NCI-H128 (cell line): ENCODE data around the gene TBXAS1.

Source experiments
- DNase-seq: peaks from one replicate; lab custom pipeline; 2025; ENCODE audit not compliant: unreplicated experiment; lab: John Stamatoyannopoulos, UW

Gene TBXAS1

DNA sequence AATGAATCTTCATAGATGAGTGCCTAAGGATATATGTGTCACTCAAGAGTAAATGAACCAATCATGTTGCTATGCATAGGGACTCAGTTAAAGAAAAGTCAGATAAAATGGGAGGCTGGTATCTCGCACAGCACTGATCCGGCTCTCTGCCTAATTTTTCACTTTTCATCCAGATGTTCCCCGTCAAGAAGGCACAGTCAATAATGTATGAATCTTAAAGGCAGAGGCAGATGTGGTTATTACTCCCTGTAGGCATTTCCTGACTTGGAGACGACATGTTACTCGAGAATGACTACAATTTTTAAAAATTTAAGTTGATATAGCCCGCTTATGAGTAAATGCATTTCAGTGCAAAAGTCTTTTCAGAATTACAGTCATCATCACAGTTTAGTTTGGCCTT, 113.6 kb downstream of the TBXAS1 start:
- DNase-seq: no peak

DNA sequence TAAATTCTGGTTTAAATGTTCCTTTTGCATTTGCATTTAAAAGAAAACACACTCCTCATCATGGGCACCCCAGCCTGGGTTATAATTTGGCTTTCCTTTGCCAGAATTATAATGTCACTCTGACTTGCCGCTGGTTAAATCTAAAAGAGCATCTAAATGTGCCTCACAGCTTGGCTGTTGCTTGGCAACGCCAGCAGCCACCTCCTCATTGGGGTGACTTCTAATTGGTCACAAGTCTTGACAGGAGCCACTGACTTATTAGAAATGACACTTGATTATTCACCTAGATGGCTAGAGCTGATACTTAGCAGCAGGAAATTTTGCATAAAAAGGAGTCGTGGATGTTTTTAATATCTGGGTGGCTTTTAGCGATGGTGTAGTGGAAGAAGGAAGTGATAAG, 114.3 kb downstream of the TBXAS1 start:
- no peak for DNase-seq

DNA sequence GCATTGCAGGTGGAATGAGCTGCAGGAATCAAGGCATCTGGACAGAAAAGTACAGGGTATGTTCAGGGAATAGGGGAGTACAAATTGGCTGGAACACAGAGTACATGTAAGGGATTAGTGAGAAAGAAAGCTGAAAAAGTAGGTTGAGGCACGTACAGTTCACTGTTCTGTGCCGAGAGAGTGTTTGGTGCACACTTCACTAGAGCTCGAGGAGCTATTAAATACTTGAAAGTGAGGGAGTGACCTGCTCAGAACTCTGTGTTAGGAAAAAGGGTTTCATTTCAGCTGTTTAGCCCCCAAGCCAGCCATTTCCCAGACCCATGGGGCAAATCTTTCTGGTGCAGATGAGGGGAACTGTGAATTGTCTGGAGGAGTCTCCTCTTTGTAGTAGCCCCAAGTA, 115.2 kb downstream of the TBXAS1 start:
- no peak for DNase-seq

DNA sequence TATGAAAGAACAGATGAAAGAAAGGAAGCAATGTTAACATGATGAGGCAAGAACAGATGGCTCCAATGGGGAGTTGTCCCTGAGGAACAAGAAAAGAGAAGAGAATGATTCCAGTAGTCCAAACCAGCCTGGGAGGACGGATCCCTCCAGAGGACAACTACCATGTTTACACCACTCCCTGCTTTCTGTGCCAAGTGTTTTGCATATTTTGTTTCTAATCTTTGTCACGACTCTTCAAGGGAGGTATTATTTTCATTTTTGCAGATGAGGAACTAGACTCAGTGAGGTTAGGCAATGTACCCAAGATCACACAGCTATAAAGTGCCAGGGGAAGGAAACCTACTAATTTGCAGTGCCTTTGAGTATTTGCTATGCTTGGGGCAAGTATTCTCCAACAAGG, 117.5 kb downstream of the TBXAS1 start:
- no peak for DNase-seq

DNA sequence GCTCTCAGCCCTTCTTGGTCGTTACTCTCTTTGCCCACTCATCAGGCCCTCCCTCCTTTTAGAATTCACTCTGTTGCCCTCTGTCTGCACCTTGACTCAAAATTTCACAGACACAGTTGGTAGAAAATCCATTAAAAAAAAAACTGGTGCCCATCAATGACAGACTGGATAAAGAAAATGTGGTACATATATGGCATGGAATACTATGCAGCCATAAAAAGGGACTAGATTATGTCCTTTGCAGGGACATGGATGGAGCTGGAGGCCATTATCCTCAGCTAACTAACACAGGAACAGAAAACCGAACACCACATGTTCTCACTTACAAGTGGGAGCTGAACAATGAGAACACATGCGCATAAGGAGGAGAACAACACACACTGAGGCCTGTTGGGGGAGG, 118.0 kb downstream of the TBXAS1 start:
- DNase-seq: no peak

DNA sequence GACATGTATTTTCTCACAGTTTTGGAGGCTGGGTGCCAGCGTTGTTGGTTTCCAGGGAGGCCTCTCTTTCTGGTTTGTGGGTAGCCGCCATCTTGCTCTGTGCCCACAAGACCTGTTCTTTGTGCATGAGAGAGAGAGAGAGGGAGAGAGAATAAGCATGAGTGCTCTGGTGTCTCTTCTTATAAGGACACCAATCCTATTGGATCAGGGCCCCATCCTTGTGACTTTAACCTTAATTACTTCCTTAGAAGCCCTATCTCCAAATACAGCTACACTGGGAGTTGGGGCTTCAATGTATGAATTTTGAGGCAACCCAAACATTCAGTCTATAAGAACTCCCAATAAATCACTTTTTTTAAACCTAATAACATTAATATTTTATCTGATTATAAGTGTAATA, 119.1 kb downstream of the TBXAS1 start:
- no peak for DNase-seq

DNA sequence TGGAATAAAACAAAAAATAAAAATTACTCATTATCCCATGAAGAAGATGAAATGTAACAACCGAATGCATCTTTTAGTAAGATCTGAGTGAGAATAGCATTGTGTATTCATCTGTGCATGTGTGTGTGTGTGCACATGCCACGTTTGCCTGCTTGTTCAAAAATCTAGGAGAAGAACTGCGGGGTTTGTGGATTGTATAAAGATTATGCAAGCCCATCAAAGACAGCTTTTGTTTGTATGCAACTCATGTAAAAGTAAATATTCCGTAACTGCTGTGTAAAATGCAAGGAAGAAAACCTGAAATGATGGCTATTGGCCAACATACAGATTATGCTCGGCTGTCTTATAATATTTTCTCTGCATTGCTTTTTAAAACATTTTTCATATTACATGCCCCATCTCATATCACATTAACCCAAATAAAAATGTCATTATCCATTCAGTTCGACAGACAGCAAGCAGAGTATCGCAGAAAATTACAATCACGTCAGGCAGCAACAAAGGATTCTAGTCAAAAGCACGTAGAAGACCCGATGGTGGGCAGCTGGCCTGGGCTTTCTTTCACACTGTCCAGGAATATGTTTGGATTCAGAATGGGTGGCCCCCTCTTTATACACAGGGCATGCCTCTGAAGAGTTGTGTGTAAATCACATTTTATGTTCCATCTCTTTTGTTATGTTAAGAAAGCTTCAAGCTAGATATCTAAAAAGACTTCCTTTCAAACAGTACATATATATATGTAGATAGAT, 119.7 kb downstream of the TBXAS1 start:
- DNase-seq: no peak

DNA sequence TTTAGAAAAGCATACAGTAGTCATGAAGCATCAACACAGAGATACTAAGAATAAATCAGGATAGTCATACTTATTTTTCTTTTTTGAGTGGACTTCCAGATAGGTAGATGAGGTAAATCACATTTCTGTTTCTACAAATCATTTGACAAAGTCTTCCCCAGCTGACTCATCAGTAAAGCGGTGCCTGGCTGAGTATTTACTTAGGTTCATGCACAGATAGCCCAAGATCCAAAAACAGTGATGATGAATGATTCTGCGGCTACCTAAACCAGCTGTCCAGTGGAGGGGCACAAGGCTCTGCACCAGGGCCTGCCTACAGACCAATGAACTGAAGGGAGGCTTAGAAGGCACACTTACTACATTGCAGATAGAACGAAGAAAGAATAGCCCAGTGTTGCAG, 120.6 kb downstream of the TBXAS1 start:
- DNase-seq: no peak

DNA sequence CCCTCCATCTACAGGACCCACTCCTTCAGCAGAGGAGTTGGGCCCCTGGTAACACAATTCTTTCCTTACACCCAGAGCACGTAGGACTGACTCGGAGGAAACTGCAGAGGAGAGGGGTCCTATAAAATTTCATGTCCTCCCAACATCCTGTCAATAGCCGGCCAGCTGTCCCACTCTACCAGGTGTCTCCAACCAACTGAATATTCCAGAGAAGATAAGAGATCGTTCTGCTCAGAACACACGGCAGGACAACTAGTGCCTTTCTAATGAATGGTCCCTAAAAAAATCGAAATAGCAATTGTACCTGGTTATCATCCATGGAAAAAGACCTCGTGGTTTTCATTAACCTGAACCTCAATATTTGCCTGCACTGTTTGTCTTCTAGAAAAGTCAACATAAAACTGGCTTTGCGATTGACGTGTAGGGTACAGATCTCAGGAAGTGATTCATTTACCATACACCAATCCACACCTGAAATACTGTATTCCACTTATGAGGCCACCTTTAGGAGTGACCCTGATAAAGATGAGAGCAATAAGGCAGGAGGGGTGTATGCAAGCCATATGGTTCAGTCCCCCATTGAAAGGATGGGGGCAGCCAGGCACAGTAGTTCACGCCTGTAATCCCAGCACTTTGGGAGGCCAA, 121.9 kb downstream of the TBXAS1 start:
- no peak for DNase-seq

DNA sequence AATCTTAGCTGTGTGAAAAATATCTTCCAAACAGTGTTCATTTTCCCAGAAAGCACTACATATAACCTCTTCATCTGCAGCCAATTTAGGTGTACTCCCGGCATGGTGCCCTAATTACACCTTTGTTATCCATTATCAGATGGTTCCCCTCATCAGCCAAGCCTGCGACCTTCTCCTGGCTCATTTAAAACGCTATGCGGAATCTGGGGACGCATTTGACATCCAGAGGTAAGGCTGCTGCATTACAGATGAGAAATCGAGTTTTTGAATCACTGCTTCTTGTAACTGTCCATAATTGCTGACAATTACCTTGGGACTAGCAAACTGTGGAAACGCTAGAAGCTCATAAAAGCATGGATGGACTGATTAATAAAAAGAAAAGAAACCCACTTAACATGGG, 124.2 kb downstream of the TBXAS1 start:
- no peak for DNase-seq

DNA sequence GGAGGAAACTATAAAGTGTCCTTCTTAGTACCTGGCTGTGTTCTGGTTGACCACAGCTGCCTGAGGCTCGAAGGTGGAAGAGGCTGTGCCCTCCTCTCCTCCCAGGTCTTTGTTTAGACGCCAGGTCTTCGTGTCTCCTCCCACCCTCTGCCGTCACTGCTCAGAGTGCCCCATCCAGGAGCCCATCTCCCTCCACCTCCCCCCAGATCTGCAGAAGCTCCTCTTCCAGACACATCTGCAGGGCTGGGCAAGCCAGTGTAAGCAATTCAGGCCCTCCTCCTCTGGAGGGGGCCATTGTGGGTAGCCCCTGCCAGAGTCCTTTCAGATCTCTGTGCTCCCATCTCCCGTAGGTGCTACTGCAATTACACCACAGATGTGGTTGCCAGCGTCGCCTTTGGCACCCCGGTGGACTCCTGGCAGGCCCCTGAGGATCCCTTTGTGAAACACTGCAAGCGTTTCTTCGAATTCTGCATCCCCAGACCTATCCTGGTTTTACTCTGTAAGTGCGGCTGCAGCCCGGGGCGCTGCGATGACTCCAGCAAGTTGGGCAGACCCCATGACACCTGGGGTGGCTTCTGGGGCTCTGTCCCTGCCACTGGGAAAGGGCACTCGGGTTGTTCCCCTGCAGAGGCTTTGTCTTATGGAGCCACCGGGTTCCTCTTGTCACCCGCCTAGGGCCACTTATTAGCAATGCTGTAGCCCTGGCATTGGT, 126.2 kb downstream of the TBXAS1 start:
- DNase-seq: no peak

DNA sequence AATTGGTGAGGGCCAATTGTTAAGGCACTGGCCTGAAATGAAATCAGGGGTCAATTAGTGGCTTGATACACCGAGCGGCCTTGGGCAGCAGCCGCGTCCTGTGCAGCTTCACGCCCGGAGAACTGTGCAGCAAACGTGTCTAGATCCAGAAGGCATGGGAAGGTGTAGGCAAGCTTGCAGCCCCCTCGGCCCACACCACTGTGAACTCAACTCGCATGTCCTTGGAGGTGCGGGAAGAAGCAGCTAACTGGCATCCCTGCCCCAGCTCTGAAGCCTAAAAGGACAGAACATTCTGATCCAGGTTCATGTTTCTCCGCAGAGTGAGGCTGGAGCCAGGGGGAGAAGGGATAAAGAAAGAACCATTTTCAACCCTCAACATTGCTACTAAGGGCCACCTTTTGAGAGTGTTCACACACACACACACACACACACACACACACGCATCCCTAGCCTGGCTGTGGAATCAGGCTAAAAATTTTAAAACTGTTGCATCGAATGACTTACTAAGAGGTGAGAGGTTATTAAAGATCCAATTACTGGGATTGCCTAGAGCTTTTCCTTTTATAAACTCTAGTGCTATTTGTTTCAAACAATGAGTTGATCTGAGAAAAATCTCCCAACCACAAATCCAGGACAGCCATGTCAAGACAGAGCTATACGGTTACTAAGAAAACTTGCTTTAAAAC, 129.7 kb downstream of the TBXAS1 start:
- no peak for DNase-seq

DNA sequence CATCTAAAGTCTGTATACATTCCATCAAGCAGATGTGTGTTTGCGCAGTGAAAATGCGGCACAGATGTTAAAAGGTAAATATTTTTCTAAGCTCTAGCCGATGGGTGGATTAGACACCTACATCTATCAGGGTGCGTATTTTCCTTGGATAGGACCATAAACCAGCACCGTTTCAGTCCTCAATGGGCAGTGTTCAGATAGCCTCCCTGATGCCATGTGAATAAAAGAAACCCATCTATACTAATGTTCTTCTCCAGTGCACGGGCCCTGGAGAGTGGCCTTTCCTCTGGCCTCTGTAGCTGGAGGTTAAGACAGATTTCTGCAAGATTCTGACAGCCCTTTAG, 130.2 kb downstream of the TBXAS1 start:
- DNase-seq: no peak

DNA sequence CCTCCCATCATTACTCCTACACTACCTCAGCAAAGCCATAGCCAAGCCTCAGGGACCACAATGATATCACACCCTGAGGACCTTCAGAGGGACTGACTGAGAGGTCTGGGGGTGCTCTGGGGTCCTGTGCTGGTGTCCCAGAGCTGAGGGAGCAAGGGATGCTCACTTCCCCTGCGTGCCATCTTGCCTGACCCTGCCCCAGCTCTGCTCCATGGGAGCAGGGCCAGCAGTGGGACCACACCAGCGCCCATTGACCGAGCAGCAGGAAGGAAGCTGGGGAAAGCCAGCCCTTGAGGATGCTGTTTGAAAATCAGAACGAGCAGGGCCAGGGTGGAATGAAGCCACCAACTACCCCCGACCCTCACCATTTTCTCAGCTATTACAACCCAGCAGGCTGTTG, 130.7 kb downstream of the TBXAS1 start:
- DNase-seq: no peak

DNA sequence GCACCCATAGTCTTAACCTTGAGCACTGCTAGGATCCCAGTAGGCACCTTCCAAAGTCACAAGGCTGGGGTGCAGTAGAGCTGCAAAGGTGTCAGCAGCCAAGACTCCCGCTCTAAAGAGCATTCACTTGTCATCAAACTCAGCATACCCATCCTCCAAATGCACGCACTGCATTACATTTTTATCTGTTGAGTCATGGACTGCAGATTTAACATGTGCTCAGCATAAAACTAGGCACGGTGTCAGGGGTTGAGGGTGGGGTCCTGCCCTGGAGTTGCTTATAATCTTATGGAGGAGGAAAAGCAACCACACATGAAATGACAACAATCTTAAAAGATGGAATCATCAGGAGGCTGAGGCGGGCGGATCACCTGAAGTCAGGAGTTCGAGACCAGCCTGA, 131.1 kb downstream of the TBXAS1 start:
- DNase-seq: no peak

DNA sequence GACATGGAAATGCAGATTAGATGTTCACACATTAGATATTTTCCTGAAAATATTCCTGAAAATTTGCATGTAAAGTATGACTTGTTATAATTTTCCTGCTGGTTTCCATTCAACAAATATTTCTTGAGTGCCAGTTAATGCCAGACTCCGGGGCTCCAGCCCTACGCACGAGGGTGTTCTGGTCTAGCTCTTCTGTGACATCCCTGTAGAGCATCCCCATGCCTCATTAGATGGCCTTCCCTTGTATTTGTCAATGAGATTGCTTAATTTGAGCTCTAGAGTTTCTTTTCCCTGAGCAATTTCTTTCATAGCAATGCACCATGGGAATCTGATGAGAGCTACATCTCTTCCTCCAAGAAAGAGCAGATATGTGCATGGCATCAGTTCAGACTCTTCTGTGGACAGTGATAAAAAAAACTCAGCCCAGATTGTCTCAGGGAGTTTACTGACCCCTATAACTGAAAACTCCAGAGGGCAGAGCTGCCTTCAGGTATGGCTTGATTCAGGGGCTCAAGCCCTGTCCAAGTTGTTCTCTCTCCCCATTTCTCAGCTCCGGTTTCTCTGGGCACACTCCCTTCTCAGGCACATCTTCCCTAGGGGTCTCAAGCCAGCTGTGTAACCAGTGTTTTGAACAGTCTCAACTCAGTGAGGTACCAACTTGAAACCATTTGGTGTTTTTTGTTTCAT, 137.0 kb downstream of the TBXAS1 start:
- DNase-seq: no peak

DNA sequence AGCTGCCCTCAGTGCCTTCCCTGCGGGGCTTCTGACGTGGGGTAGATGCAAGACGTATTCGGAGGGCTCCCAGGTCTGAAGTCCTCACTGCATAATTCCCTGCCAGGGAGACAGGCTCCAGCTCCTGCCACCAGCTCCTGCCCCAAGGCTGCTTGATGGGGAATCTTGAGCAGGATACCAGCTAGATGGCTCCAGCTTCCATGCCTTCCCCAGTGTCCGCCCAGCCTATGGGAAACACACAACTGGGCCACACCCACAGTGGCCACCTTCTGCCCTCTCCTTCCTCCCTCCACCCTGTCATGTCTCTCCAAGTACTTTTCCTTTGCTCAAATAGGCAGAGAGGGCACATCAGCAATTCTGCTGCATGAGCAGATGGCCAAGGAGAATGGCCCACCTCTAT, 137.9 kb downstream of the TBXAS1 start:
- no peak for DNase-seq

DNA sequence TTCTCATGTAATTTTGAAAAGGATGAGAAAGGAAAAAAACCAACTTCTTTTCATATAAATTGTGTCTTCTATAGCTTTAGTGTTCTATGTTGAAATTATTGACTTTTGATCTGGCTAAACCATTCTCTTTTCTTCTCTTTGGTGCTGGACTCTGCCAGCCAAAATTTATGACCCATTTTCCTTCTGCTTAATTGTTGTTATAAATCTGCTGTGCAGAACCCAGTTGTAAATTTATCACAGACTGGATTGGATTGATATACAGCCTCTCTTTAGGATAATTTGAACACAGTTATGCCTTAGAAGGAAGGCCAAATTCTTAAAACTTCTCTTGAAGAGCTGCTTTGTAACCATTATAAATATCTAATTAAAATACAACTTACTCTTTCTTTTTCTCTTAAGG, 139.9 kb downstream of the TBXAS1 start:
- DNase-seq: no peak

DNA sequence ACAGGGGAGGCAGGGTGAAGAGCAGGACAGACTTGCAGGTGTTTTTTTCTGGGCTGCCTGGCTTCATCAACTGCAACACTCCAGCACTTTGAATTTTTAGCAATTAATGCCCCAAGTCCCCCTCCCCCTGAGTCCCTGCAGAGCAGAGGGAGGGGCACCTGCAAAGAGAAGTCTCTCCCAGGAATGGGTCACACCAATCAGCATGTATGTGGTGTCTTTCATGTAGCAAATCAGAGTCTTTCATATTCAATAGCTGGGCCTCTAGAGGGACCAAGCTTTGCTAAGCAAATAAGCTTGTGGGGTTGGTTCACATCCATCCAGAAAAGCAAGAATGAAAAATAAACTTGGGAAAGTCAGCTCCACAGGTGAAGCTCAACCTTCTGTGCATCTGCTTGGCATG, 143.0 kb downstream of the TBXAS1 start:
- DNase-seq: no peak

DNA sequence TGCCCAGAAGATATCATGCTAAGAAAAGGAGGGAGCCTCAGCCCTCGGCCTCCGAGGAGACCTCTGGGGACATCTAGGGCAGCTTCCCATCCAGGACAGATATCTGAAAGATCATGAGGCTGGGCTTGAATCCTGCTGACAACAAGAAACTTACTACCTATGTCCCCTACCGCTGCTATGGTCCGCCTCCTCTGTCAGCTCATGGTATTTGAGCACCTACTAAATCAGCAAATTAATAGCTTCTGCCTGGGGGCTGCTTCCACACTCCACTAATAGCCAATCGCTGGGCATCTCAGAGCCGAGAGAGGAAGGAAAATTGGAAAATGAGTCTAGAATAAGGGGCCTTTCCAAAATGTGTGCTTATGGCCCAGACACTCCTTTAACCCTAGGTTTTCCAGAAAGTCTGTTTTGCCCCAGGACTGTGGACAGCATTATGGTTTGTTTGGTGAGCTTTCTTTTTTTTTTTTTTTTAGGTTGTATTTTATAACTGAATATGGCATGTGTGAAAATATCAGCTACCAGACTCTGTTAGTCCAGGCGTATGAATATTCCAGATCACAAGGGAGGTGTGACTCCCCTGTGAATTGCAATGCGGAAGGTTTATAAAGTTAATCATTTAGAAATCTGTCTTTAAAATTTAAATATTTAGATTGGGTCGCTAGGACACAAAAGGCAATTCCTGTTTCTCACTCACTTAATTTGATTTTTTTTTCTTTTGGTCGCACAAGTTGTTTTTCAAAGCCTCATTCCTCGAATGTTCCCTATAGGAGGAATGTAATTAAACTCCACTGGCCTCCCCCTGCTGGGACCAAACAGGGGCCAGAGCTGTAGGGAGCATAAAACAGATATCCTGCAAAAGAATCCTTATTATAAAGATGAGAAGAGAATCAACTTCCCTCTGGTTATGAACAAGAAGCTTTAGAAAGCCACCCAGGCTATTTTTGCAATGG, 144.3 kb downstream of the TBXAS1 start:
- DNase-seq: no peak
